Measurements from ENCODE around the gene NRP2.

The NRP2 gene

DNA sequence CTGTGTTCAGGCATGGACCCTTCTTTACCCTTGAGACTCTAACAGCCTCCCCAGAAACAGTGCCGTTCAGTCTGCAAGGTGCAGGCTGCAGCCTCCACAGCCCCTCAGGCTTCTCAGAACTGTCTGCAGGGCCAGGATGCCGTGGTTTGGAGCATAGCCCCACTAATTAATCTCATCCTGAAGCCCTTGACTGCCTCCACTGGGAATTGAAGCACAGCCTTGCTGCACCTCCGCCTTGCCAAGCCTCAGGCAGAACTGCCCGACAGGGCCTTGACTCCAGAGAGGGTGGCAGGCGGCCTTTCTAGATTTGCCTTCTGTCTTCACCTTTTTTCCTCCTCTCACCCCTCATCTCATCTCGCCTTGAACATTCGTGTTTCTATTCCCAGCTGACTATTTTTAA lies 119.8 kb downstream of the NRP2 start:
- no peak for TF ChIP-seq CTCF (IDR thresholded peaks at IDR 0.05; ENCODE audit: borderline replicate concordance, insufficient read depth, low read depth, low read length)
- H3K4me3 ChIP-seq (ENCODE audit: low read depth, low read length), result no peak overlapping the region

GRCh38 chr2:205802941-205803340 lies 120.6 kb downstream of the NRP2 start:
- no peak for TF ChIP-seq CTCF (IDR thresholded peaks at IDR 0.05; ENCODE audit: borderline replicate concordance, insufficient read depth, low read depth, low read length)
- H3K4me3 ChIP-seq (ENCODE audit: low read depth, low read length), result no peak overlapping the region

GRCh38 chr2:205803500-205803899 lies 121.2 kb downstream of the NRP2 start:
- no peak for TF ChIP-seq CTCF (IDR thresholded peaks at IDR 0.05; ENCODE audit: borderline replicate concordance, insufficient read depth, low read depth, low read length)
- no peak overlapping the region for H3K4me3 ChIP-seq (ENCODE audit: low read depth, low read length)

GRCh38 chr2:205805136-205805535 lies 122.8 kb downstream of the NRP2 start:
- TF ChIP-seq CTCF (IDR thresholded peaks at IDR 0.05; ENCODE audit: borderline replicate concordance, insufficient read depth, low read depth, low read length), result no peak
- no peak overlapping the region for H3K4me3 ChIP-seq (ENCODE audit: low read depth, low read length)

DNA sequence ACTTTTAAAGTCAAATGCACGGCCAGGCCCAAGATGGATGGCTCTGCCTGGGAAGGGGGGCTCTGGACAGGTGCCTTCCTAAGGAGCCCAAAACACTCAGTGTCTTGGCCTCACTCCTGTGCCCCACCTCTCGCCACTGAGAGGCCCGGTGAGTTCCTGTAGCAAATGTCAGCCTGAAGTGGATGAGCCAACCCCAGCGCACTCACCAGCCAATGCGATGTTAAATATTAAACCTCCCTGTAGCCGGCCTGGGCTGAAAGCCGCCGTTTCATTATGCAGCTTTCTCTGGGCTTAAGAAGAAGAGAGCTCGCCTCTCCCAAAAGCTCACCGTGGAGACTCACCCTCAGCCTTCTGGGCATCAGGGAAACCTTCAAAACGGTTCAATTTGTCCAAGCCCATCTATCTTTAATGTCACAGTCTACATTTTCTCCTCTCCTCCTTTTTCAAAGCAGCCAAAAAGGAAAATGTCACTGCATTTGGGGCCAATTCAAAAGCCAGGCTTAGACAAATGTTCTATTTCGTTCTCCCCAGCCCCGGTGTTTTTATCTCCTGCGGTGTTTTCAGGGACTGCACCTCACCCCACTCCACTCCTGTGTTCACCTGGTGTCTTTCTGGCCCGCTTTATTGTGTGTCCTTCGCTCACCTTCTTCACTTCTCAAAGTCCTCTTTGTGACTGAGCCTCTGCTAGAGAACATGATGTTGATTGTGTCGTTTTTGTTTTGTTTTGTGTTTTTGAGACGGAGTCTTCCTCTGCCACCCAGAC lies 124.0 kb downstream of the NRP2 start:
- H3K4me3 ChIP-seq (ENCODE audit: low read depth, low read length), result no peak overlapping the region
- no peak for TF ChIP-seq CTCF (IDR thresholded peaks at IDR 0.05; ENCODE audit: borderline replicate concordance, insufficient read depth, low read depth, low read length)

GRCh38 chr2:205807229-205807628 lies 124.9 kb downstream of the NRP2 start:
- no peak overlapping the region for H3K4me3 ChIP-seq (ENCODE audit: low read depth, low read length)
- no peak for TF ChIP-seq CTCF (IDR thresholded peaks at IDR 0.05; ENCODE audit: borderline replicate concordance, insufficient read depth, low read depth, low read length)

GRCh38 chr2:205807758-205808157 lies 125.5 kb downstream of the NRP2 start:
- no peak overlapping the region for H3K4me3 ChIP-seq (ENCODE audit: low read depth, low read length)
- no peak for TF ChIP-seq CTCF (IDR thresholded peaks at IDR 0.05; ENCODE audit: borderline replicate concordance, insufficient read depth, low read depth, low read length)
